Measurements from ENCODE around the gene AP5Z1. TPM values are rescaled to one million over a fixed set of nuclear protein-coding genes. Genes with fewer than 3 reads are reported as not detected.

Gene AP5Z1
- polyA plus RNA-seq, 1 donor = 33.4 TPM

DNA sequence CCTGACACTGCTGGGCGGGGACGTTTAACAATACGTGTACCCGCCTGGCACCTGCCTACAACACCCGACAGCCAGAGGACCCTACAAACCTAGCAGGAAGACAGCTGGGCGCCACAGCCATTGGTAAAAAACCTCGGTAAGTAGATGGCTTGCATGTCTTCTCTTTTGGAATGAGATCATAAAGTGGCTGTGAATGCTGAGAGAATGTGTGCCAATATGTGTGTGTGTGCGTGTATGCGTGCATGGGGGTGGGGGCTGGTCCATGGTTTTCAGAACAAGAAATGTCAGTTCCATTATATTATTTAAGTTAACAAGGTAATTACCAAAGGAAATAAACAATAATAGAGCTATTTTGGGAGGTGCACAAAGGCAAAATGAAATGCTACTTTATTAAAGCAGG lies 47.3 kb downstream of the AP5Z1 start:
- no peaks in the 10 kb centered on the region for H3K4me1 ChIP-seq (ENCODE audit: control insufficient read depth, insufficient read depth, low read length)
- DNase-seq = no peak
- H3K27me3 ChIP-seq (ENCODE audit: control insufficient read depth, insufficient read depth, low read length) = no peaks in the 10 kb centered on the region
- H3K4me3 ChIP-seq (ENCODE audit: low read length) = no peak overlapping the region
- no peaks in the 10 kb centered on the region for H3K36me3 ChIP-seq (ENCODE audit: control insufficient read depth, insufficient read depth, low read length)
- H3K27ac ChIP-seq (ENCODE audit: low read length) = no peak overlapping the region
- H3K9me3 ChIP-seq (ENCODE audit: control insufficient read depth, low read depth, low read length) = no peaks in the 10 kb centered on the region
- 100% methylated on average over 1 of the region's 9 CpGs for WGBS (ENCODE audit: insufficient coverage, low lambda C conversion rate)

DNA sequence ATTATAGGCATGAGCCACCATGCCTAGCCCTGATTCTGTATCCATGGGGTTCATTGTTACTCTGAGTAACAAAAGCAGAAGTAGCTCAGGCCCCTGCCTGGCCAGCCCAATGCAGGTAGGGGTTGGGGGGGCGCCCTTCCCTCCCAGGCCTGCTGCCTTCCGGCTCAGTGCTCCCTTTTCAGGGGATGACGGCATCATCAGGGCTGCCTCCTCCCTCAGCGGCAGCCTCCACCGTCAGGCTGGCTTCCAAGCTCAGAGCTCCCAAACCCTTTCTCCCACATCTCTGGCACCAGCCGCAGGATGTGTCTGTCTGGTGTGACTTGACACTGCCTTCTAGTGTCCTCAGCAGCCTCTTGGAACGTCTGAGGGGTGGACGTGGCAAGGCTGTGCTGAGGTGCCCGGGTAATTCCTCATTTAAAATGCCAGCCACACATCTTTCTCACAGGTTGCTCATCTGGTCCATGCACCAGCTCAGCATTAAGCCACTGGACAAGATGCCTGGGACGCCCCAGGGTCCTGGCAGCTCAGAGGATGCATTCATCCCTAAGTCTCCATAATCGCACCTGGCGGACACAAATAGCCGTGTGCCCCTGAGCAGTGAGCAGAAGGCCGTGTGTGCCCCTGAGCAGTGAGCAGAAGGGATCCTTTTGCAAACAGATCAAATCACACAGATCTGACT lies 48.2 kb downstream of the AP5Z1 start:
- no peaks in the 10 kb centered on the region for H3K27me3 ChIP-seq (ENCODE audit: control insufficient read depth, insufficient read depth, low read length)
- no peaks in the 10 kb centered on the region for H3K9me3 ChIP-seq (ENCODE audit: control insufficient read depth, low read depth, low read length)
- WGBS (ENCODE audit: insufficient coverage, low lambda C conversion rate) = no CpG with 5 or more reads among the region's 14 CpGs
- H3K4me1 ChIP-seq (ENCODE audit: control insufficient read depth, insufficient read depth, low read length) = no peaks in the 10 kb centered on the region
- no peak overlapping the region for H3K4me3 ChIP-seq (ENCODE audit: low read length)
- no peaks in the 10 kb centered on the region for H3K36me3 ChIP-seq (ENCODE audit: control insufficient read depth, insufficient read depth, low read length)
- H3K27ac ChIP-seq (ENCODE audit: low read length) = no peak overlapping the region
- DNase-seq = no peak

DNA sequence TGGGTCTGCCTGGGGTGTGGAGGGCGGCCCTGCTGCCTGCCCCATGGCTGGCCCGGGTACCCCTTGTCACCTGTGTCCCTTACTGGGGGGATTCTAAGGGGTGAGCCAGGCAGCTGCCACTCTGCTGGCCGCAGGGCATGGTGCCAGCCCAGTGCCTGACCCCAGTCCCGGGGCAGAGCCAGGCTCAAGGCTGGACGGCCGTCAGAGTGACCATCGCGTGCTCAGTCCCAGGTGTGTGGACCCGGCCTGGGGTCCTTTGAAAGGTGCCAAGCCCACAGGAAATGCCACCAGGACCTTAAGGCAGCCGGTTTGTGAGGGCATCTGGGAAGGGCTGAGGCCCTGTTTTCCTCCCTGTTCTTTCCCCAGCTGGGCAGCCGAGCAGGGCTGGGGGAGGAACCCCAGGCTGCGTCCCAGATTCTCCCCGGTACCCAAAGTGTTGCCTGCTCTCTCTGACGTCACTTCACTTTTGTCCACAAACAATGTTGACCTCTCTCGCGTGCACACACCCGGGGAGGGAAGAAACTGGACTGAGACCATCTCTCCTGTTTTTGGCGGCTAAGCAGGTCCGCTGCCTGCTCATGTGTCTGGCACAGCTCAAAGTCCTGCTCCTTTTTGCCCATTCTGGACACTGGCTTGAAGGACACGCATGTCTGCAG lies 48.8 kb downstream of the AP5Z1 start:
- Histone ChIP-seq H3K4me3 (ENCODE audit: low read length) (no peak overlapping the region), H3K27ac (ENCODE audit: low read length) (no peak overlapping the region), H3K9me3 (ENCODE audit: control insufficient read depth, low read depth, low read length) (peaks cover 2% of the 10 kb centered on the region), H3K36me3 (ENCODE audit: control insufficient read depth, insufficient read depth, low read length) (no peaks in the 10 kb centered on the region), H3K27me3 (ENCODE audit: control insufficient read depth, insufficient read depth, low read length) (no peaks in the 10 kb centered on the region), H3K4me1 (ENCODE audit: control insufficient read depth, insufficient read depth, low read length) (no peaks in the 10 kb centered on the region)
- no peak for DNase-seq
- no CpG with 5 or more reads among the region's 20 CpGs for WGBS (ENCODE audit: insufficient coverage, low lambda C conversion rate)

DNA sequence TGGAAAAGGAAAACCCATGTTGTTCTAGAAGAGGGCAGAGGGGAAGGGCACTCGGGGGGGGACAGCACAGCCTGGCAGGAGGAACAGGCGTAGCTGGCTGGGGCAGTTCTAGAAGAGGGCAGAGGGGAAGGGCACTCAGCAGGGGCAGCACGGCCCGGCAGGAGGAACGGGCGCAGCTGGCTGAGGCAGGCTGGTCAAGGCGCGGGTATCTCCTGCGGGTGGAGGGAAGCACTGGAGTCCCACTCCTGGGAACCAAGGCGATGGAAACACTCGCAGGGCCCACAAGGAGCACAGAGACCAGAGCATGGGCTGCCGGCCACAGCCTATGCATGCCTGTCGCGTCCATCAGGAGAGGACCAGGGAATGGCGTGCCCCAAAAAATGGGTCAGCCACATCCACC lies 49.7 kb downstream of the AP5Z1 start:
- no peak for DNase-seq
- Histone ChIP-seq H3K9me3 (ENCODE audit: control insufficient read depth, low read depth, low read length) (peaks cover 3% of the 10 kb centered on the region), H3K27ac (ENCODE audit: low read length) (no peak overlapping the region), H3K4me1 (ENCODE audit: control insufficient read depth, insufficient read depth, low read length) (no peaks in the 10 kb centered on the region), H3K36me3 (ENCODE audit: control insufficient read depth, insufficient read depth, low read length) (no peaks in the 10 kb centered on the region), H3K27me3 (ENCODE audit: control insufficient read depth, insufficient read depth, low read length) (no peaks in the 10 kb centered on the region), H3K4me3 (ENCODE audit: low read length) (no peak overlapping the region)
- WGBS (ENCODE audit: insufficient coverage, low lambda C conversion rate) = no CpG with 5 or more reads among the region's 15 CpGs

DNA sequence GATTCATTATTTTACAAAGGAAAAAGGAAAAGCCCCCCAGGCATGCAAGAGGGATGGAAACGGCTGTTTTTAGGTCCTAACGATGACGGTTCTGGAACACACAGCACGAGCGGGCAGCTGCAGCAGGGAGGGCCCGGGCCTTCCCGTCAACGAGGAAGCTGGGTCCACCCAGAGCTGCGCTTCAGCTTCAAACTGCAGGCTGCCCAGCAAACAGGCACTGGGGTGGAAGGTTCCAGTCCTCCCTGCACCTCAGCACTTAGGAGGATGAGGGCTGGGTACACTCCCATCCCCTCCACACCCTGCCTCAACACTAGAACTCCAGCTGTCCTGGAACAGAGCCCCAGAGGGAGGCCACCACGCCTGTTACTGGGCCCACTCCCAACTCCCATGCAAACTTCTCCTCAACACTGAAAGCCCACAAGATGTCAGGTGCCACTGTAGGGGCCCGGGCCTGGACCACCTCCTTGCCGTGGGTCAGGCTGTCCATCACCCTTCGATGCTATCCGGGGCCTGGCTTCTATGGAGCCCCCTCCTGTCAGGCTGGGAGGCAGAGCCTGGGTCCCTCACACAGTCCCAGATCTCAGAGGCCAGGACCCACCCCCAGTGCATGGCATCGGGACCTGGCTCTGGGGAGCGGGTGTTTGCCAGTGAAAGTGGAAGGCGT lies 53.4 kb downstream of the AP5Z1 start:
- no CpG with 5 or more reads among the region's 17 CpGs for WGBS (ENCODE audit: insufficient coverage, low lambda C conversion rate)
- H3K27me3 ChIP-seq (ENCODE audit: control insufficient read depth, insufficient read depth, low read length) = no peaks in the 10 kb centered on the region

DNA sequence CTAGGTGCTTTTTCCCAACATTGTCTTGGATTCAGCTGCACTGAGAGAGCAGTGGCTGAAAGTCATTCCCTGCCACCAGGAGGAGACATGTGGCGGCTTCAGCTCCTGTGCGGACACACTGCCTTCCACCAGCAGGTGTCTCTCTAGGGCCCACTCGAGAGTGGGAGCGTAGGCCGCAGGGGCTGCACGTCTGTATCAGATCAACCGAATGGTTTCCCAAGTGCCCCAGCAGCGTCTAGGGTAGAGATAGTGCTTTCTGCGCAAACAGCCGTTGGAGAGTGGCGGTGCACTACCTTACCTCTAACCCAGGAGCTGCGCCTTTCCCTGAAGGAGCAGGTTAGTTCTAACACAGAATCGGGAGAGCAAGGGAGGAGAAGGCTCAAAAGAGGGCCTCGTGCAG lies 54.8 kb downstream of the AP5Z1 start:
- peak; percentile 56 to 57 for DNase-seq
- H3K4me3 ChIP-seq (ENCODE audit: low read length) = no peak overlapping the region
- no peaks in the 10 kb centered on the region for H3K4me1 ChIP-seq (ENCODE audit: control insufficient read depth, insufficient read depth, low read length)
- no peaks in the 10 kb centered on the region for H3K27me3 ChIP-seq (ENCODE audit: control insufficient read depth, insufficient read depth, low read length)
- no peaks in the 10 kb centered on the region for H3K36me3 ChIP-seq (ENCODE audit: control insufficient read depth, insufficient read depth, low read length)
- H3K27ac ChIP-seq (ENCODE audit: low read length) = no peak overlapping the region
- peaks cover 3% of the 10 kb centered on the region for H3K9me3 ChIP-seq (ENCODE audit: control insufficient read depth, low read depth, low read length)
- WGBS (ENCODE audit: insufficient coverage, low lambda C conversion rate) = no CpG with 5 or more reads among the region's 14 CpGs

More for the DNA sequence above, 53.4 kb downstream of the AP5Z1 start:
- Histone ChIP-seq H3K9me3 (ENCODE audit: control insufficient read depth, low read depth, low read length) (peaks cover 3% of the 10 kb centered on the region), H3K4me3 (ENCODE audit: low read length) (no peak overlapping the region), H3K4me1 (ENCODE audit: control insufficient read depth, insufficient read depth, low read length) (no peaks in the 10 kb centered on the region), H3K27ac (ENCODE audit: low read length) (no peak overlapping the region), H3K36me3 (ENCODE audit: control insufficient read depth, insufficient read depth, low read length) (no peaks in the 10 kb centered on the region)
- no peak for DNase-seq

DNA sequence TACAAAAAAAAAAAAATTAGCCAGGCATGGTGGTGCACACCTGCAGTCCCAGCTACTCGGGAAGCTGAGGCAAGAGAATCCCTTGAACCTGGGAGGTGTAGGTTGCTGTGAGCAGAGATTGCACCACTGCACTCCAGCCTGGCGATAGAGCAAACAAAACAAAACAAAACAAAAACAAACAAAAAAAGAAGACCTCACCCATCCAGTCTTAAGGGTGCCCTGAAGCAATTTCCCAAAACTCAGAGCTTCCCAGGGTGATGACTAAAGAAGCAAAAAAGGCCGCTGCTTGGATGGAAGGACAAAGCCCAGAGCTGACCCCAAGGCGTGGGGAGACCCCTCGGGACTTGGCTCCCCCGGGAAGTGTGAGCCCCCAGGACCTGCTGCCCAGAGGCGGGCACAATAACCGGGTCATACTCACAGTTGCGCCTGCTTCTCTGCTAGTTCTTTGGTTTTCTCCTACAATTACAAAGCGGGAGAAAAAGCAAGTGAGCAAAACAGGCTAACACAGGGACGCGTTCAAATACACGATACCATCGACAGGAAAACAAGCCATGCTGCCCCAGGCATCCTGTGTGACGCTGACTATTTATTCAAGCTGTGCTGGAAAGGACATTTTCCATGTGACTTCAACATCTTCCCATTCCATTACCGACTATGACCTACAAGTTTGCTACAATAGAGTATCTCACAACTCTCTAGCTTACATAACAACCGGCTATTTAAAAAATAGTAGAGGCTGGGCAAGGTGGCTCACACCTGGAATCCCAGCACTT lies 56.5 kb downstream of the AP5Z1 start:
- Histone ChIP-seq H3K4me1 (ENCODE audit: control insufficient read depth, insufficient read depth, low read length) (no peaks in the 10 kb centered on the region), H3K36me3 (ENCODE audit: control insufficient read depth, insufficient read depth, low read length) (no peaks in the 10 kb centered on the region)
- WGBS (ENCODE audit: insufficient coverage, low lambda C conversion rate) = 87% methylated on average over 3 of the region's 17 CpGs

DNA sequence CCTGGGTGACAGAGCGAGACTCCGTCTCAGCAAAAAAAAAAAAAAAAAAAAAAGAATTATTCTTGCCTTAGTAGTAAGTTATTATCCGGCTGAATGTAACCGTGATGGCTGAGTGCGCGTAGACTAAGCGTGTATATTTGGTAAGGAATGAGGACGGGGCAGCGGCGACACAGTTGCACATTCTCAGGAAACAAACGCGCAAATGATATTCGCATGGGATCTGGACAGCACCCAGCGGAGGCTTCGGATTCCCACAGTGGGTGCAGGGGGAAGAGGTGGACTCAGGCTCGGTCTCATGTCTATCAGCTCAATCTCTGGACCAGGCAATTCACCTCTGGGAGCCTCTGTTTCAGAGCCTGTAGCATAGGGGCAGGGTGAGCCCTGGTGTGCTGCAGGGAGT lies 57.3 kb downstream of the AP5Z1 start:
- H3K4me3 ChIP-seq (ENCODE audit: low read length) = no peak overlapping the region
- no peaks in the 10 kb centered on the region for H3K27me3 ChIP-seq (ENCODE audit: control insufficient read depth, insufficient read depth, low read length)
- DNase-seq = no peak
- H3K36me3 ChIP-seq (ENCODE audit: control insufficient read depth, insufficient read depth, low read length) = no peaks in the 10 kb centered on the region
- peaks cover 3% of the 10 kb centered on the region for H3K9me3 ChIP-seq (ENCODE audit: control insufficient read depth, low read depth, low read length)
- no peaks in the 10 kb centered on the region for H3K4me1 ChIP-seq (ENCODE audit: control insufficient read depth, insufficient read depth, low read length)
- H3K27ac ChIP-seq (ENCODE audit: low read length) = no peak overlapping the region
- WGBS (ENCODE audit: insufficient coverage, low lambda C conversion rate) = no CpG with 5 or more reads among the region's 16 CpGs

More for the DNA sequence above, 56.5 kb downstream of the AP5Z1 start:
- no peak for DNase-seq
- no peak overlapping the region for H3K4me3 ChIP-seq (ENCODE audit: low read length)
- H3K27ac ChIP-seq (ENCODE audit: low read length) = no peak overlapping the region
- peaks cover 3% of the 10 kb centered on the region for H3K9me3 ChIP-seq (ENCODE audit: control insufficient read depth, low read depth, low read length)
- H3K27me3 ChIP-seq (ENCODE audit: control insufficient read depth, insufficient read depth, low read length) = no peaks in the 10 kb centered on the region

DNA sequence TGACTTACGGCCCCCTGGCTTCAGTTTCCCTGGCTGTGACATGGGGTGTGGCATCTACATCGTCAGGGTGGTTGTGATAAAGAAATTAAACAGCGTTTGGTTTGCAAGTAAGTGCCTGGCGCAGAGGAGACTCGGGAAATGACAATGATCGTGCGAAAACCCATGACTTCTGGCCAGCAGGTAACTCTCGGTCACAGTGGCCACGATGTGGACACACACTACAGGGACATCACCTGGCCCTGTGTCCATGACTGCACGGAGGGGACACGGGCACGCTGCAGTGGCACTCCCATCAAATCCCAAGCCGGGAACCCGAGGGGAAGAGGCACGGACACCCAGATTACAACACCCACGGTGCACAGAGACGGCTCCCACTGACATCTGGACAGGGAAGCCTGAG lies 57.8 kb downstream of the AP5Z1 start:
- WGBS (ENCODE audit: insufficient coverage, low lambda C conversion rate) = no CpG with 5 or more reads among the region's 17 CpGs

More for the DNA sequence above, 57.8 kb downstream of the AP5Z1 start:
- H3K27me3 ChIP-seq (ENCODE audit: control insufficient read depth, insufficient read depth, low read length) = no peaks in the 10 kb centered on the region
- H3K27ac ChIP-seq (ENCODE audit: low read length) = no peak overlapping the region
- no peak for DNase-seq
- H3K36me3 ChIP-seq (ENCODE audit: control insufficient read depth, insufficient read depth, low read length) = no peaks in the 10 kb centered on the region
- peaks cover 3% of the 10 kb centered on the region for H3K9me3 ChIP-seq (ENCODE audit: control insufficient read depth, low read depth, low read length)
- H3K4me1 ChIP-seq (ENCODE audit: control insufficient read depth, insufficient read depth, low read length) = no peaks in the 10 kb centered on the region
- H3K4me3 ChIP-seq (ENCODE audit: low read length) = no peak overlapping the region

Data from large intestine (tissue), 3 donors.